Measurements from ENCODE around the gene SLC26A4.

Gene SLC26A4

DNA sequence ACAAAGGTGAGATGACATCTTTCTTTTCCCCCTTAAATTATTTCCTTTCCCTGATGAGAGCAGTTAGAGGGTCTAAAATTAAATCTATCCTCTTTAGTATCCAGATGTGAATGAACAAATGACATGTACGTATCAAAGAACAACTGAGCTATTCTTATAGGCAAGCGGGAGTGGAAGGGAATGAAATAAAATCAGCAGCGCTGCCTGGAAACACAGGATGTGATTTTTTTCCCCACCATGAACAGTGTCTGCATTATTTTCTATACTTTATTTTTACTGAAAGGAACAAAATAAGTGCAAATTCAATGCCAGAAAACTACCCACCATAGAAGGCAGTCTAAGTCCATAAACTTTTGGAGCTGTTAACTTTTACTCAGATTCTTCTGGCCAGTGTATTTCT lies 40.6 kb downstream of the SLC26A4 start:
- Histone ChIP-seq H3K27ac (ENCODE audit: low read depth, low read length) (no peak overlapping the region), H4K20me1 (ENCODE audit: control insufficient read depth, insufficient read depth, low read depth, low read length) (no peaks in the 10 kb centered on the region), H3K79me2 (ENCODE audit: control insufficient read depth, low read length) (no peaks in the 10 kb centered on the region), H3K4me1 (ENCODE audit: control insufficient read depth, low read length) (no peaks in the 10 kb centered on the region), H3K36me3 (ENCODE audit: control insufficient read depth, low read length) (no peaks in the 10 kb centered on the region), H3K4me2 (ENCODE audit: low read length) (no peak overlapping the region), H3K9me2 (replicated peaks; ENCODE audit: control insufficient read depth, low read length) (no peaks in the 10 kb centered on the region), H3K9me3 (ENCODE audit: control insufficient read depth, insufficient read depth, low read length) (no peaks in the 10 kb centered on the region), H3K27me3 (ENCODE audit: control insufficient read depth, low read length) (0 out of 2 replicates have a peak, but pooled peaks cover under 1% of the 10 kb centered on the region), H3K4me3 (ENCODE audit: low read length) (no peak overlapping the region), H3F3A (ENCODE audit: control insufficient read depth, insufficient read depth) (no peaks in the 10 kb centered on the region)
- TF ChIP-seq, protein P1, sequence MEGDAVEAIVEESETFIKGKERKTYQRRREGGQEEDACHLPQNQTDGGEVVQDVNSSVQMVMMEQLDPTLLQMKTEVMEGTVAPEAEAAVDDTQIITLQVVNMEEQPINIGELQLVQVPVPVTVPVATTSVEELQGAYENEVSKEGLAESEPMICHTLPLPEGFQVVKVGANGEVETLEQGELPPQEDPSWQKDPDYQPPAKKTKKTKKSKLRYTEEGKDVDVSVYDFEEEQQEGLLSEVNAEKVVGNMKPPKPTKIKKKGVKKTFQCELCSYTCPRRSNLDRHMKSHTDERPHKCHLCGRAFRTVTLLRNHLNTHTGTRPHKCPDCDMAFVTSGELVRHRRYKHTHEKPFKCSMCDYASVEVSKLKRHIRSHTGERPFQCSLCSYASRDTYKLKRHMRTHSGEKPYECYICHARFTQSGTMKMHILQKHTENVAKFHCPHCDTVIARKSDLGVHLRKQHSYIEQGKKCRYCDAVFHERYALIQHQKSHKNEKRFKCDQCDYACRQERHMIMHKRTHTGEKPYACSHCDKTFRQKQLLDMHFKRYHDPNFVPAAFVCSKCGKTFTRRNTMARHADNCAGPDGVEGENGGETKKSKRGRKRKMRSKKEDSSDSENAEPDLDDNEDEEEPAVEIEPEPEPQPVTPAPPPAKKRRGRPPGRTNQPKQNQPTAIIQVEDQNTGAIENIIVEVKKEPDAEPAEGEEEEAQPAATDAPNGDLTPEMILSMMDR (IDR thresholded peaks at IDR 0.05; ENCODE audit: low read depth, low read length, poor library complexity, severe bottlenecking) = no peak
- TF ChIP-seq EZH2phosphoT487 (IDR thresholded peaks at IDR 0.05; ENCODE audit: borderline replicate concordance, low read length) = no peak

DNA sequence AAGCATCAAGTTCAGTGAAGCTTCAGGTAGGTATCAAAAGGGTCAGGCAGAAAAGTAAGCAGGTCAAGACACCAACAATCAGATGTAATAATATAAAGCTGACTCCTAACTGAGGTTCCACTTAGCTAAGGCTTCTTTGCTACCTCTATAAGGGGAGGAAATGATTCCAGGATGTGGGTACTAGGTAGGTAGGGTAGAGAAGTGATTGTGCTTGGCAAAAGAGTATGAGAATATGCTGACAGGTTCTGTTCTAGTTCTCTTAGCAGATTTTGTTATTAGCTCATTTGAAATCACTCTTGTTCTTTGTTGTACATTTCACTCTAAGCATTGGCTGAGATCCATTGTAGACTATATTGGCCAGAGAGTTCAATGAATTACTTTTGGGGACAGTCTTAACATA lies 42.6 kb downstream of the SLC26A4 start:
- H3K4me1 ChIP-seq (ENCODE audit: control insufficient read depth, low read length) = no peaks in the 10 kb centered on the region
- no peaks in the 10 kb centered on the region for H3F3A ChIP-seq (ENCODE audit: control insufficient read depth, insufficient read depth)
- no peaks in the 10 kb centered on the region for H3K79me2 ChIP-seq (ENCODE audit: control insufficient read depth, low read length)
- H3K36me3 ChIP-seq (ENCODE audit: control insufficient read depth, low read length) = no peaks in the 10 kb centered on the region
- H3K4me2 ChIP-seq (ENCODE audit: low read length) = no peak overlapping the region
- H3K27ac ChIP-seq (ENCODE audit: low read depth, low read length) = no peak overlapping the region
- H4K20me1 ChIP-seq (ENCODE audit: control insufficient read depth, insufficient read depth, low read depth, low read length) = no peaks in the 10 kb centered on the region
- H3K9me3 ChIP-seq (ENCODE audit: control insufficient read depth, insufficient read depth, low read length) = no peaks in the 10 kb centered on the region
- H3K27me3 ChIP-seq (ENCODE audit: control insufficient read depth, low read length) = no peaks in the 10 kb centered on the region
- H3K9me2 ChIP-seq (replicated peaks; ENCODE audit: control insufficient read depth, low read length) = no peaks in the 10 kb centered on the region
- no peak overlapping the region for H3K4me3 ChIP-seq (ENCODE audit: low read length)
- no peak for TF ChIP-seq EZH2phosphoT487 (IDR thresholded peaks at IDR 0.05; ENCODE audit: borderline replicate concordance, low read length)
- TF ChIP-seq, protein P1 (IDR thresholded peaks at IDR 0.05; ENCODE audit: low read depth, low read length, poor library complexity, severe bottlenecking) = no peak

DNA sequence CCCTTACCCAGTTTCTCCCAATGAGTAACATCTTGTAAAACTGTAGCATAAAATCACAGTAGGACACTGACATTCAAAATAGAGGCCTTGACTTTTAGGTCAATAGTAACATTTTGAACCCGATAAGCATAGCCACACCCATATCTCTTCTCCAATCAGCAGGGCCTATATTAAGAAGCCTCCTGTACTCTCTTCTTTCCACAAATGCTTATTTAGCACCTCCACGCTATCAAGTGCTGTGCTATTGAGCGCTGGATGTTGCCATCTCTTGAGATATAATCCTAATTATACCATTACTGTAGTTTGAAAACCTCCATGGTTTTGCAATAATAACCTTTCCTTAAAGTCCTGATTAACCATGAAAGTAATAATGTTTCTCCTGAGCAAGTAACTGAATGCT lies 43.2 kb downstream of the SLC26A4 start:
- no peaks in the 10 kb centered on the region for H3K9me3 ChIP-seq (ENCODE audit: control insufficient read depth, insufficient read depth, low read length)
- no peak overlapping the region for H3K4me2 ChIP-seq (ENCODE audit: low read length)
- H3K27me3 ChIP-seq (ENCODE audit: control insufficient read depth, low read length) = no peaks in the 10 kb centered on the region
- H3K36me3 ChIP-seq (ENCODE audit: control insufficient read depth, low read length) = no peaks in the 10 kb centered on the region
- no peak for TF ChIP-seq EZH2phosphoT487 (IDR thresholded peaks at IDR 0.05; ENCODE audit: borderline replicate concordance, low read length)
- TF ChIP-seq, protein P1 (IDR thresholded peaks at IDR 0.05; ENCODE audit: low read depth, low read length, poor library complexity, severe bottlenecking) = no peak
- H4K20me1 ChIP-seq (ENCODE audit: control insufficient read depth, insufficient read depth, low read depth, low read length) = no peaks in the 10 kb centered on the region
- no peak overlapping the region for H3K27ac ChIP-seq (ENCODE audit: low read depth, low read length)
- H3F3A ChIP-seq (ENCODE audit: control insufficient read depth, insufficient read depth) = no peaks in the 10 kb centered on the region
- H3K4me1 ChIP-seq (ENCODE audit: control insufficient read depth, low read length) = no peaks in the 10 kb centered on the region
- H3K79me2 ChIP-seq (ENCODE audit: control insufficient read depth, low read length) = no peaks in the 10 kb centered on the region
- no peak overlapping the region for H3K4me3 ChIP-seq (ENCODE audit: low read length)
- H3K9me2 ChIP-seq (replicated peaks; ENCODE audit: control insufficient read depth, low read length) = no peaks in the 10 kb centered on the region

DNA sequence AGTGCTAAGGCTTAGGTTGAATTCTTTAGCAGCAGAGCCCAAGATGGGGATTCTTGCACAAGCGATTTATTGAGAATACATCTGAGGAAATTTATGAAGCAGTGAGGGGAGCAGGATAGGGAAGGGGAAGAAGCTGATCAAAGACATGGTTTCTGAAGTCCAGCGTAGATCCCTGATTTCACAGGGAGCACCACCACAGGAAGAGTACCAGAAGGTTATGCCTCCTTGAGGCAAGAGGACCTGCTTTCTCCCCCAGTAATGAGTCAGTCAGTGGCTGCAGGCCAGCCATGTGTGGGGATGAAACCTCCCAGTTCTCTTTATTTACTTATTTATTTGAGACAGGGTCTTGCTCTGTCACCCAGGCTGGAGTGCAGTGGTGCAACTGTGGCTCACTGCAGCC lies 48.3 kb downstream of the SLC26A4 start:
- Histone ChIP-seq H3K4me3 (ENCODE audit: low read length) (no peak overlapping the region), H4K20me1 (ENCODE audit: control insufficient read depth, insufficient read depth, low read depth, low read length) (no peaks in the 10 kb centered on the region), H3K27me3 (ENCODE audit: control insufficient read depth, low read length) (no peaks in the 10 kb centered on the region), H3K9me2 (replicated peaks; ENCODE audit: control insufficient read depth, low read length) (no peaks in the 10 kb centered on the region), H3K4me2 (ENCODE audit: low read length) (no peak overlapping the region), H3K79me2 (ENCODE audit: control insufficient read depth, low read length) (no peaks in the 10 kb centered on the region), H3K4me1 (ENCODE audit: control insufficient read depth, low read length) (no peaks in the 10 kb centered on the region), H3K36me3 (ENCODE audit: control insufficient read depth, low read length) (no peaks in the 10 kb centered on the region), H3K27ac (ENCODE audit: low read depth, low read length) (no peak overlapping the region), H3F3A (ENCODE audit: control insufficient read depth, insufficient read depth) (no peaks in the 10 kb centered on the region), H3K9me3 (ENCODE audit: control insufficient read depth, insufficient read depth, low read length) (no peaks in the 10 kb centered on the region)
- no peak for TF ChIP-seq EZH2phosphoT487 (IDR thresholded peaks at IDR 0.05; ENCODE audit: borderline replicate concordance, low read length)
- TF ChIP-seq, protein P1 (IDR thresholded peaks at IDR 0.05; ENCODE audit: low read depth, low read length, poor library complexity, severe bottlenecking) = no peak
